HL-60 (cell line): ENCODE data around the gene ADSS1.
A peak's percentile ranks its signal among the peaks of the same experiment; 100 is the strongest.

Source experiments
- DNase-seq, 2 experiments: peaks; one replicate each; pipeline ENCODE4 v3.0.0-alpha.2; 2010 to 2020; ENCODE audit warnings: low read depth in 1 of 2, low spot score in 1 of 2
- H3K27ac ChIP-seq: fragments of 250-450 bp; sonication (Bioruptor Pico); replicated peaks from 2 replicates; pipeline ENCODE4 v1.5.1; 2020; ENCODE audit warnings: mild to moderate bottlenecking, moderate library complexity
- H3K27me3 ChIP-seq: fragments of 250-450 bp; sonication (Bioruptor Pico); 2 replicates; pipeline ENCODE4 v1.5.1; 2021; ENCODE audit warnings: mild to moderate bottlenecking, moderate library complexity; ENCODE audit not compliant: insufficient read depth, poor library complexity, severe bottlenecking
- H3K4me3 ChIP-seq: replicated peaks from 2 replicates; pipeline ENCODE4 v1.5.1; 2011; ENCODE audit warnings: mild to moderate bottlenecking, control low read depth, low read length; ENCODE audit not compliant: insufficient read depth
- CTCF ChIP-seq: IDR thresholded peaks from one replicate; pipeline ENCODE4 v1.5.1; 2011; ENCODE audit warnings: low read length, control low read depth, inconsistent platforms; ENCODE audit not compliant: insufficient read depth
- GABPA ChIP-seq: IDR thresholded peaks from 2 replicates; pipeline ENCODE4 v1.6.1; 2012; ENCODE audit warnings: low read depth
- POLR2AphosphoS5 ChIP-seq: IDR thresholded peaks from 2 replicates; pipeline ENCODE4 v1.6.1; 2012; ENCODE audit warnings: low read depth
- REST ChIP-seq: IDR thresholded peaks from 2 replicates; pipeline ENCODE4 v1.6.1; 2012; ENCODE audit warnings: low read depth; ENCODE audit not compliant: insufficient replicate concordance
- SPI1 ChIP-seq: IDR thresholded peaks from 2 replicates; pipeline ENCODE4 v1.6.1; 2012; ENCODE audit warnings: low read depth, mild to moderate bottlenecking, borderline replicate concordance

Gene ADSS1

GRCh38 chr14:104770072-104770579 lies 46.1 kb downstream of the ADSS1 start:
- H3K27ac ChIP-seq = no peak overlapping the region
- H3K4me3 ChIP-seq = no peak overlapping the region
- no peak for DNase-seq
- no peaks in the 10 kb centered on the region for H3K27me3 ChIP-seq
- TF ChIP-seq CTCF (no peak), REST (no peak), GABPA (no peak), POLR2AphosphoS5 (0 out of 2 replicates have a peak, but pooled peaks have one; percentile 38)

- TF ChIP-seq CTCF (peak; percentile 47), SPI1 (no peak), REST (no peak), POLR2AphosphoS5 (no peak), GABPA (no peak)
- no peak for DNase-seq
Measured at GRCh38 chr14:104770851-104771272, 46.8 kb downstream of the ADSS1 start.

GRCh38 chr14:104771374-104771773 lies 47.3 kb downstream of the ADSS1 start:
- TF ChIP-seq POLR2AphosphoS5 = 0 out of 2 replicates have a peak, but pooled peaks have one; percentile 16
- TF ChIP-seq SPI1 = no peak
- no peak overlapping the region for H3K4me3 ChIP-seq

More at GRCh38 chr14:104770851-104771272, 46.8 kb downstream of the ADSS1 start:
- Histone ChIP-seq H3K27me3 (no peaks in the 10 kb centered on the region), H3K27ac (no peak overlapping the region), H3K4me3 (no peak overlapping the region)

GRCh38 chr14:104771918-104772706 lies 48.1 kb downstream of the ADSS1 start:
- Histone ChIP-seq H3K27me3 (no peaks in the 10 kb centered on the region), H3K4me3 (no peak overlapping the region), H3K27ac (no peak overlapping the region)
- DNase-seq = no peak
- peak; percentile 2; the same call in 1 of the 2 replicates for TF ChIP-seq POLR2AphosphoS5
- TF ChIP-seq SPI1 = no peak

More at GRCh38 chr14:104771374-104771773, 47.3 kb downstream of the ADSS1 start:
- H3K27me3 ChIP-seq = no peaks in the 10 kb centered on the region
- H3K27ac ChIP-seq = no peak overlapping the region
- DNase-seq = no peak
